Peyer's patch (tissue), 4 donors: ENCODE measurements around the gene IRAK2.

Experiments
- CTCF ChIP-seq, 6 experiments: fragments of 450-650 bp in 4 of 6; fragments of 200-600 bp in 2 of 6; sonication (generic) in 1 of 6; IDR thresholded peaks; one replicate each; pipeline ENCODE4 v1.5.1; 2017 to 2019; ENCODE audit warnings: antibody characterized with exemption in 6 of 6, mild to moderate bottlenecking in 3 of 6, moderate library complexity in 1 of 6
- POLR2A ChIP-seq, 2 donors: fragments of 450-650 bp; IDR thresholded peaks; one replicate each; pipeline ENCODE4 v1.5.1; 2017; ENCODE audit warnings: antibody characterized with exemption in 2 of 2, mild to moderate bottlenecking in 2 of 2, moderate library complexity in 2 of 2

GRCh38 chr3:10289077-10289476 lies 124.4 kb downstream of the IRAK2 start:
- TF ChIP-seq CTCF (IDR thresholded peaks at IDR 0.05), result no peak
- TF ChIP-seq POLR2A (IDR thresholded peaks at IDR 0.05), result no peak
